HG02798 (cell line): ENCODE results near the gene SLC39A7.

ENCODE experiments used
- ATAC-seq: cut with Tn5 transposase; IDR thresholded peaks from one replicate; pipeline ENCODE4 v1.9.1; 2021; ENCODE audit warnings: mild to moderate bottlenecking; ENCODE audit not compliant: unreplicated experiment, poor library complexity

The SLC39A7 gene

DNA sequence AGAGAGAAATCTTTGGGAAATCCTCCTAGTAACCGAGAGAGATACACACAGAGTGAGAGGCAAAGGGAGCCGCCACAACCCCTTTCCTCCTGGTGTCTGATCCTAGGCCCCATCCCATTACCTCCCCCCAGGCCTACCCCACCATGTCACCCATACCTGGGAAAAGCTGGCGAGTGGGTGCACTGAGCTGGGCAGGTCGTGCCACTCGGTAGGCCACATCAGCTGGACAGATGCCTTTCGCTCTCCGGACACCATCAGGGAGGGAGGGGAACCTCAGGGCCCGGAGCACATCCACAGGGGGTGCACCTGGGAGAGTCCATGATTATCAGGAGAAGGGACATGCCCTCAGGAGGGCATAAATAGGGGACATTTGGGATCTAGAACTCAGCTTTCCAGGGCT lies 11.5 kb upstream of the SLC39A7 start:
- no peak for ATAC-seq

- ATAC-seq, result no peak
These were observed 10.8 kb upstream of the SLC39A7 start for GRCh38 chr6:33189625-33190448.

GRCh38 chr6:33190504-33191107 lies 10.1 kb upstream of the SLC39A7 start:
- ATAC-seq, result no peak

GRCh38 chr6:33191383-33192104 lies 9.1 kb upstream of the SLC39A7 start:
- no peak for ATAC-seq

GRCh38 chr6:33192105-33192646 lies 8.5 kb upstream of the SLC39A7 start, which contains the start of gene COL11A2:
COL11A2 (minus strand) TSS chr6:33192467; CDS start chr6:33192240, 227 bp downstream.
- no peak for ATAC-seq

DNA sequence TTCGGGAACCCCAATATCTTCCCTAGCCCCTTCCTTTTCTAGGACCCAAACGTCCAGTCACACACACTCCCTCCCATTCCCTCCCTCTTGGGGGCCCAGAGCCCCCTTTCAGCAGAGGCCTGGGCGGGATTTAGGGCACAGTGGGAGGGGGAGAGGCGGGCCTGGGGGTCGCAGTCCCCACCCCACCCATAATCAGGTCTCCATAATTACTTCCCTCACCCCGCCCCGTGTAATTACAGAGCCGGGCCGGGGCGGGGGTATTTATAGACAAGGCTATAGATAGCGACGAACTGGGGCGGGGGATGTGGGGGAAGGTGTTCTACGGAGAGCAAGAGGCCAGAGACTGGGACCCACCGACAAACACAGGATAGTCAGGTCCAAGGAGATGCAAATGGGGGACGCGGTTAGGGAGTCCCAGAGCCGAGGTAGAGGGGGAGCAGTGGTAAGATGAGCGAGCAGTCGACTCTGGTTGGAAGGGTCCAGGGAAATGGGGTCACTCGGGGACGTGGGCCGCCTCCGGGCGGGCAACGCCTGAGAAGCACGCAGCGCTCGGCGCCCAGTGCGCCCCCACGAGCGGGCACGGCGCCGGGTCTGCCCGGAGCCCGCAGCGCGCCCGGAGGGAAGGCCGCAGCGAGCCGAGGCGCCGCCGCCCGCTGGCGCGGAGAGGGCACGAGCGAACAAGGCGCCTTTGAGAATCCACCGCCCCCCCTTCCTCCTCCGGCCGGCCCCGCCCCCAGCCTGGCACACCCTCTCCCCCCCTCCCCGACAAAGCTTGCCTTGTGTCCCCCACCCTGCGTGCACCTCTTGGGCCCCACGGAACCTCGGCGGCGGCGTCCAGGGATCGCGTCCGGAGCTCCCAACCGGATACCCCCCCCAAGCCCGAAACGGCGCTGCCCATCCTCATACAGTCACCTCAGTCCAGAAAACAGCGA lies 7.7 kb upstream of the SLC39A7 start:
- no peak for ATAC-seq

DNA sequence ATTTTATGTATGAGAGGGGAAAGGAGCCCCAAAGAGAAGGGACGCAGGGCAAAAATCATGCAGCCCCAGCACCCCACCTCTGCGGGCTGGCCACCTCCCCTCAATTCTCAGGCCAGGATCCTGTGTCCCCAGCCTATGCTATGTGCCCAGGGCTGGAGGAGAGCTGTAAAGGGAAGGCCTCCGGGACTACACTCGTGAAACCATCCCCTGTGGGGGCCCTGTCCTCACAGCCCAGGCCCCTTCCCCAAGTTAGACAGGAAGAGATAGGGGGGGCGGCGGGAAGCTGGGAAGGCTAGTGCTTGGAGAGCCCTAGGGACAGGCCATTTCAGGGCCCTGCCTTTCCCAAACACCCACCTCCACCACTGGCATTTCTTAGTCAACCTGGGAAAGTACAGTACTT lies 7.0 kb upstream of the SLC39A7 start:
- no peak for ATAC-seq

- ATAC-seq, result no peak
These were observed 6.2 kb upstream of the SLC39A7 start for GRCh38 chr6:33194431-33194979.

- no peak for ATAC-seq
These were observed 5.1 kb upstream of the SLC39A7 start for GRCh38 chr6:33195304-33196165.

GRCh38 chr6:33197431-33198048 lies 3.1 kb upstream of the SLC39A7 start:
- no peak for ATAC-seq

DNA sequence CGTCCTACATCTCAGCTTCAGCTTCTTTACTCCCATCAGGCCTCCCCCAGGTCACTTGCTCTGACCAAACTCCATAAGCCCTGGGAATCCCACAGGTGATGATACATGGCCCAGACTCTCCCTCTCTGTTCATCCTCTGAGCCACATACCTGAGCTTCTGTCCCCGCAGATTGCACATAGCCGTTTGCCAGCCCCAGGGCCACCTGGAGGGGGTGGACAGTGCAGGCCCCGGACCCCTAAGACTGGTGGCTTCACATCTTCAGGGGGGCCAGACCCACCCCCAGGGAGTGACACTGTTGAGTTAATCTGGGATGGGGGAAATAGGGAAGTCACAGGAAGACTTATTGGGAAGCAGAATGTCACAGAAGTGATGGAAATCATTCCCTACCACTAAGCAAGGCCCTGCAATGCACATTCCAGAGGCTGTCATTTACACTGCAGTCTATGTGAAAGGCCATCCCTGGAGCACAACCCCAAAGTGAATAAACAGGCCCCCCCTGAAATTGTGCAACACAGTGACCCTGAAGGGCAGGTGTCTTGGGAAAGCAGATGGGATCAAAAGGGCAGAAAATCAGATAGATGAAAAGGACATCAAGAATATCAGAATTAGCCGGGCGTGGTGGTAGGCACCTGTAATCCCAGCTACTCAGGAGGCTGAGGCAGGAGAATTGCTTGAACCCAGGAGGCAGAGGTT lies 2.4 kb upstream of the SLC39A7 start:
- ATAC-seq, result no peak

GRCh38 chr6:33198853-33199436 lies 1.7 kb upstream of the SLC39A7 start:
- ATAC-seq, result no peak

DNA sequence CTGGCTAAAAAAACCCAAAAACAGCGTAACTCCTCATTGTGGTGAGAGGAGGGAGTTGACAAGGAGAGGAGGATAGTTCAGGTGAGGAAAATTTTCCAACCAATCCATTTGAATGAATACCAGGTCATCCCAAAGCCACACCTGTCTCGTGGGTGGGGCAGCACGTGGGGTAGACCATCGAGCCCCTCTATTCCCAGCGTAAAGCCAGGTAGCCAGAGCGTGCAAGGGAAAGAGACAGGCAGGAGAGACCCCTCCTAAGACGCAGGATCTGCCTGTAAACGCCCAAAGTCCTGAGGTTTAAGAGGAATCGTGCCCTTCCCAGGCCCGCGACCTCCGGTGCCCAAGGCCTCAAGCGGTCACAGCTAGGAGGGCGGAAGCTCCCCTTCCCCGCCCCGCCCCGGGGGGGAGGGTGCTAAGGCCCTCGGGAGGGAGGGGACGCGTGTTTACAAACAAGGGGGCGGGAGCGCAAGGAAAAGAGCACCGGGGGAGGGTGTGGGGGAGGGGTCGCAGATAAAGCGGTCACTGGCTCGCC lies 914 bp upstream of the SLC39A7 start:
- peak; percentile 23 for ATAC-seq

DNA sequence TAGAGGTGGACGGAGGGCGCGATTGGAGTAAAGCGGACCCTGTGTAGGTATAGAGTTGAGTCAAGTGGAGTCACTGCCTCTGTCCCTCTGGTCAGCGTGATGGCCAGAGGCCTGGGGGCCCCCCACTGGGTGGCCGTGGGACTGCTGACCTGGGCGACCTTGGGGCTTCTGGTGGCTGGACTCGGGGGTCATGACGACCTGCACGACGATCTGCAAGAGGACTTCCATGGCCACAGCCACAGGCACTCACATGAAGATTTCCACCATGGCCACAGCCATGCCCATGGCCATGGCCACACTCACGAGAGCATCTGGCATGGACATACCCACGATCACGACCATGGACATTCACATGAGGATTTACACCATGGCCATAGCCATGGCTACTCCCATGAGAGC lies 479 bp downstream of the SLC39A7 start:
- ATAC-seq, result no peak

DNA sequence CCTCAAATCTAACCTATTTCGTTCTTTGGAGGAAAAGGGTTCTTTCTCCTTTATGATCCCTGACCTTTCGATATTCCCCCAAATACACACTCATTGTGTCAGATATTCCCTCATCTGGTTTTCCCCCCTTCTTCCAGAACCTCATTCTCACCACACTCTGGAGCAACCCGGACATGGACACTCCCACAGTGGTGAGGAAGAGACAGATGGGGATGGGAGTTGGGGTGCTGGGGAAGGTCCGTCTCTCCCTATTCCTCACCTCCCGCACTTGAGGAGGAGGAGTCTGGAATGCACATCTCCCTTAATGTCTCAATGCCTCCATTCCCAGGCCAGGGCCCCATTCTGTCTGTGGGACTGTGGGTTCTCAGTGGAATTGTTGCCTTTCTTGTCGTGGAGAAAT lies 1.3 kb downstream of the SLC39A7 start:
- ATAC-seq, result no peak

DNA sequence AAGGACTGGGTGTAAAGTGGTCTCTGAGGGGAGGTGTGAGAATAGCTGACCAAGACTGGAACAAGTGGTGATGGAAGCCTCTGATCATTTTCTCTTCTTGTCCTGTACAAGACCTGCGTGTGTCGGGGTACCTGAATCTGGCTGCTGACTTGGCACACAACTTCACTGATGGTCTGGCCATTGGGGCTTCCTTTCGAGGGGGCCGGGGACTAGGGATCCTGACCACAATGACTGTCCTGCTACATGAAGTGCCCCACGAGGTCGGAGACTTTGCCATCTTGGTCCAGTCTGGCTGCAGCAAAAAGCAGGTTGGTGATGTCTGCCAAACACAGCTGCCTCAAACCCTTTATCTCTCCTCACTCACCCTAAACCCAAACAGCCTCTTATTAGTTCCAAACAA lies 2.1 kb downstream of the SLC39A7 start:
- no peak for ATAC-seq
